ENCODE data around the gene TSC22D3.
"Not testable (repeated sequence)": the region's sequence is repeated elsewhere in the genome, so short reads cannot be mapped to it uniquely, and the experiment has no call there.

The TSC22D3 gene

DNA sequence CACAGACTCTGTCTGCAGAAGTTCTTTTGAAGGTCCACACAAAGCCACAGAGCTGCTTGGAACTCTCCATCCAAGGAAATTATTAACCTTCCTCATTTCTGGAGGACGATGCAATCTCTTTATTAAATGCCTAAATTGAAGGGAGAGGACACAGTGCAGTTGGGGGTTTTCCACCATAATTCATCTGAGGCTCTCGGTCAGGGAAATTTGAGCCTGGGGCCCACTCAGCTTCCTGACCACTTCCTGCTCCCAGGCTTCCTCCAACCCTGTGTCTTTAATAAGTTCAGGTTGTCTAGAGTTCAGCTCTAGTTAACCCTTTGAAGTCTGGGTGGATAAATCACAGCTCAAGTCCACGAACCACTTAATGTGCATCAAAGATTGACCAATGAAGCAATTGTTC is 88.8 kb downstream of the TSC22D3 start:
- peaks cover 100% of the 10 kb centered on the region for H3K27me3 ChIP-seq
- H3K4me2 ChIP-seq, result peak overlapping the region; percentile 42
- no peak for TF ChIP-seq Cebpa-rat (IDR thresholded peaks at IDR 0.05)
- H3K36me3 ChIP-seq, result no peaks in the 10 kb centered on the region
- H3K9me3 ChIP-seq, result no peaks in the 10 kb centered on the region
- no peak overlapping the region for H3K27ac ChIP-seq
- no peak overlapping the region for H3K9ac ChIP-seq
- peaks cover 32% of the 10 kb centered on the region for H3K4me1 ChIP-seq
- H4K20me1 ChIP-seq, result no peaks in the 10 kb centered on the region; the same call in 1 of the 2 replicates
- H3K4me3 ChIP-seq, result no peak overlapping the region

DNA sequence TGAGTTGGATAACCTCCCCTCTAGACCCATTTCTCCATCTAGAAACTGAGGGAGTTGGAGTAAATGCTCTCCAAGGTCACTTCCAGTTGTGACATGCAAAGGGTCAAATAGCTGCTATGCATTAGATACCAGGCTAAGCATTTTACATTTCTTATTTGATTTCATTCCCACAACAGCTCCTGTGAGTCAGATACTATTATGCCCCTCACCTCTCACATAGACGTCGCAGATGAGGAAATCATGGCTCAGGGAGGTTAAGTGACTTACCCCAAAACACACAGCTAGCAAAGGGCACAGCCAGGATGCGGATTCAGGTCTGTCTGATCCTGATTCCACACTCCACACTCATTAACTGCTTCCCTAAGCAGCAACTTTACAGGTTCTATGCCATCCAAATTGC is 89.6 kb downstream of the TSC22D3 start:
- H3K36me3 ChIP-seq, result no peaks in the 10 kb centered on the region
- H3K4me2 ChIP-seq, result peak overlapping the region; percentile 42; the same call in 1 of the 2 replicates
- no peaks in the 10 kb centered on the region; the same call in 1 of the 2 replicates for H4K20me1 ChIP-seq
- peaks cover 32% of the 10 kb centered on the region for H3K4me1 ChIP-seq
- H3K27me3 ChIP-seq, result peaks cover 100% of the 10 kb centered on the region
- no peaks in the 10 kb centered on the region for H3K9me3 ChIP-seq
- no peak overlapping the region for H3K9ac ChIP-seq
- no peak overlapping the region for H3K27ac ChIP-seq
- no peak overlapping the region for H3K4me3 ChIP-seq
- no peak for TF ChIP-seq Cebpa-rat (IDR thresholded peaks at IDR 0.05)

DNA sequence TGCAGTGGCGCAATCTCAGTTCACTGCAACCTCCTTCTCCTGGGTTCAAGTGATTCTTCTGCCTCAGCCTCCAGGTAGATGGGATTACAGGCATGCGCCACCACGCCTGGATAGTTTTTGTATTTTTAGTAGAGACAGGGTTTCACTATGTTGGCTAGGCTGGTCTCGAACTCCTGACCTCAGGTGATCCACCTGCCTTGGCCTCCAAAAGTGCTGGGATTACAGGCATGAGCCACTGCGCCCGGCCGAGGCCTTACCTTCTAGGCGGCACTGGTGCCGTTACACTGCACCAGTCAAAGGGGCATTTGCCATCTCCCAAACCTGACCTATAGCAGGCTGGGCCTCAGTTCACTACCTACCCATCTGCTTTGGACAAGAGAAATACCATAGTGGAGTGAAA is 90.0 kb downstream of the TSC22D3 start:
- not testable (repeated sequence) for H4K20me1 ChIP-seq, H3K9me3 ChIP-seq, H3K36me3 ChIP-seq, H3K4me3 ChIP-seq, H3K9ac ChIP-seq, H3K27ac ChIP-seq
- Histone ChIP-seq H3K27me3 (peaks cover 100% of the 10 kb centered on the region), H3K4me1 (peaks cover 32% of the 10 kb centered on the region), H3K4me2 (peak overlapping the region; percentile 48; the same call in 1 of the 2 replicates)

DNA sequence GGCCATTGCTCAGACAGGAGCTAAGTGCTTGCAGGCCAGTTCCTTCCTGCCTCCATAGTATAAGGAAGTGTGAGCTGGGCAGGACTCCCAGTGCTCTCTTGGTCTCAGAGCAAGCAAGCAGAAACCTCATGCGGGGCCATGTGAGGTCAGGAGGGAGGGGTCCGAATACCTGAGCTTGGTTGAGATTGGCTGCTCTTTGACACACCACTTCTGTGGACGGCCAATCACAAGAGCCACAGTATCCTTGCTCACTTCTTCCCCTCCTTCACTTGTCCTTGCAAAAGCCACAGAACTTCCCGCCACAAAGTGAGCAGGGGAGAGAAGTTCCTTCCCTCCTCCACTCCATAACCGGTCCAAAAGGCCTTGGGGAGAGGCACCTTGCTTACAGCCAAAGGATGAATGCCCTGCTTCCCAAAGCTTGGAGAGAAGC is 90.6 kb downstream of the TSC22D3 start:
- Histone ChIP-seq H3K27me3 (peaks cover 100% of the 10 kb centered on the region), H3K4me2 (peak overlapping the region; percentile 48), H4K20me1 (no peaks in the 10 kb centered on the region; the same call in 1 of the 2 replicates), H3K9me3 (no peaks in the 10 kb centered on the region), H3K36me3 (no peaks in the 10 kb centered on the region), H3K9ac (no peak overlapping the region), H3K4me3 (no peak overlapping the region), H3K27ac (no peak overlapping the region), H3K4me1 (peaks cover 32% of the 10 kb centered on the region)
- TF ChIP-seq Cebpa-rat (IDR thresholded peaks at IDR 0.05), result no peak

DNA sequence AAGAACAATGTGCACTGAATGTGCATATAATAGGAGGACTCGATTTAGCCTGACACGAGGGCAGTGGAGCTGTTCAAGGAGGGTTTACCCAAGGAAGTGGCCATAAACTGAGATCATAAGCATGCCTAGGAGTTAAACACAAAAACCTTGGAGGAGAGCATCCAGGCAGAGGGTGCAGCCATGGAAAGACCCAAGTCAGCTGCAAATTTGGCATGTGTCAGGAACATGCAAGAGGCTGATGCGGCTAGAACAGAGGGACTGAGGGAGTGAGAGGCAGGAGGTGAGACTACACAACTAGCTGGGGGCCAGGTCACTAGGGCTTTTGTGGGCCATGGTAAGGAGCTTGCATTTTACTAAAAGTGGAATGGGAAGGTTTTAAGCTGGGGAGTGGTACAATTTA is 91.7 kb downstream of the TSC22D3 start:
- H3K9me3 ChIP-seq, result no peaks in the 10 kb centered on the region
- no peak overlapping the region for H3K4me3 ChIP-seq
- no peaks in the 10 kb centered on the region for H3K36me3 ChIP-seq
- no peak overlapping the region for H3K9ac ChIP-seq
- peaks cover 40% of the 10 kb centered on the region for H3K4me1 ChIP-seq
- no peak overlapping the region for H3K27ac ChIP-seq
- 0 out of 2 replicates have a peak overlapping the region, but pooled peaks have one; percentile 48 for H3K4me2 ChIP-seq
- no peaks in the 10 kb centered on the region; the same call in 1 of the 2 replicates for H4K20me1 ChIP-seq
- TF ChIP-seq Cebpa-rat (IDR thresholded peaks at IDR 0.05), result no peak
- peaks cover 100% of the 10 kb centered on the region for H3K27me3 ChIP-seq

DNA sequence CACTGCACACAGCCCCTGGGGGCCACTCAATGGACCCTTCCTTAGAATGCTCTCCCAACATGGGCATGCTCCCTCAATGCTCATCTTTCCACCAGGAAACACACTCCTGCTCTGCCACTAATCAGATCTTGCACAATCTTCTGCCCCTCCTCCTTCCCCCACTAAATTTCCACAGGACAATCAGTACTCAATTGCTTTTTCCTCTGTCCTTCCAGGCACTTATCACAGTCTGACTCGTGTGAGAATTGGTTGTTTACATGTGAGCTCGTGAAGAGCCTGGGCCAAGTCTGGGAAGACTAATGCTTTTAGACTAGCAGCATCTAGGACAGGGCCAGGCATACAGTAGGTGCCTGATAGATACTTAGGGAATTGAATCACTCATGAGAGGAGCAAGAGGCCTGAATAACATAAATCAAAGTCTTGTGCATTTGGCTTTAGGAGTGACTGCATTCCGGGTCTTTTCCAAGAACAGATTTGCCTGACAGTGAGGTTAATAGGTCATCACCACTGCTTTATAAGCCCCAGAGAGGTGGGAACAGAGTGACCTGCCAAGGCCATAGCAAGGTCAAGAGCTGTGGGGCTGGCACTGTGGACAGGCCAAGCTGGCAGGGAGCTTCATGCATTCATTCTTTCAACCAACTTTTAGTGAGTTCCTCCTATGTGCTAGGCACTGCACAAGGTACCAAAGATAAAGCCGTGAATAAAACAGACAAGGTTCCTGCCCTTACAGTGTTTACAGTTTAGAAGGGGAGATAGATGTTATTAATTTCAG is 92.3 kb downstream of the TSC22D3 start:
- Histone ChIP-seq H3K36me3 (no peaks in the 10 kb centered on the region), H3K9ac (no peak overlapping the region), H3K9me3 (no peaks in the 10 kb centered on the region), H3K27ac (no peak overlapping the region), H3K27me3 (peaks cover 100% of the 10 kb centered on the region), H3K4me3 (no peak overlapping the region), H3K4me2 (no peak overlapping the region), H3K4me1 (peaks cover 47% of the 10 kb centered on the region), H4K20me1 (no peaks in the 10 kb centered on the region; the same call in 1 of the 2 replicates)
- TF ChIP-seq Cebpa-rat (IDR thresholded peaks at IDR 0.05), result no peak

DNA sequence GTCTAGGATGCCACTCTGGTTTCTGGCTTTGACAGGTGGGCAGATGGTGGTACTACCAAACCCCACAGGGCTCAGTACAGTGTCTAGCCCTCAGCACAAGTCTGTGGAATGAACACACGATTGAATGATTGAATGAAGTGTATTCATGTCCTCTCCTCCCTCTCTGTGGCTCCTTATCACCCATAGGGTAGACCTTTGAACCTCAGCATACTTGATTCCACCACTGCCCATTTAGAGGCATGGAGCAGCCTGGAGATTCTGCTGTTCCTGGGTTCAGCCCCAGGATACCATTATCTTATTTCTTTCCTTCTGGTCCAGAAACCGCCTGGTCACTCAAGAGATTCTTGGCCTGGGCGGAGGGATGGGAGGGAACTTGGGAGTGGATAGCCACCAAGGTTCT is 93.3 kb downstream of the TSC22D3 start:
- peaks cover 100% of the 10 kb centered on the region for H3K27me3 ChIP-seq
- no peaks in the 10 kb centered on the region; the same call in 1 of the 2 replicates for H4K20me1 ChIP-seq
- no peak overlapping the region for H3K4me3 ChIP-seq
- H3K27ac ChIP-seq, result no peak overlapping the region
- peaks cover 57% of the 10 kb centered on the region for H3K4me1 ChIP-seq
- TF ChIP-seq Cebpa-rat (IDR thresholded peaks at IDR 0.05), result no peak
- no peaks in the 10 kb centered on the region for H3K36me3 ChIP-seq
- no peak overlapping the region for H3K9ac ChIP-seq
- no peaks in the 10 kb centered on the region for H3K9me3 ChIP-seq
- no peak overlapping the region for H3K4me2 ChIP-seq

DNA sequence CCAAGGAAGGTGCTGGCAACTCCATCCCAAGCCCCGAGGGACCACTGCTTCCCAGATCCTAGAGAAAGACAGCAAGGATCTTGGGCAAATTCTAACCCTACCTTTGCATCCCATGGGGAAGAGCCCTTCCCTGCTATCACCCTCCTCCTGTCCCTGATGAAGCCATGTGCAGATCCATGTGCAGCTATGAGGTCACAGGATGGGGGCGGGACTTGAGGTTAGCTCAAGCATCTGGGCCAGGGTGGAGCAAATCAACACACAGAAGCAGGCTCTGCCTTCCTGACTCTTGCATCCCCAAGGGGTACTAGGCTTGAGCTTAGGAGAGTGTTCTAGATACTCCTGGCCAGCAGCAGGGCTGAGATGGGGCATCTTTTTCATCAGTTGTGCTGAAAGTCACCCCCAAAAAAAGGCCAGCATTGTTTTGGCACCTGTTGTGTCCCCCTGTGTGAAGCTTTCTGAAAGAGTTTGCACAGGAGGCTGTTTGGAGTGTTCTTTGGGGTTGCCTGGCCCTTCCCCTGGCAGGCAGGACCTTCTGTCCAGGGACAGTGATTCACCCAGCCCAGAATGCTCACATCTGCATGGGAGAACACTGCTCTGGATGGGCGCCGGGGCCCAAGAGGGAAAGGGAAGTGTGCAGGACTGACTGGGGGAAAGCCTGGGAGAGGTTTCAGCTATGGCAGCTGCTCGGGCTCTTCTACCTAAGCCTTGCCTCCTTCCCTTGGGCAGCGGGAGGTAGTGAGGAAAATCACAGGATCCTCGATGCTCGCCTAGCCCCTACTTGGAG is 96.4 kb downstream of the TSC22D3 start:
- no peak for TF ChIP-seq Cebpa-rat (IDR thresholded peaks at IDR 0.05)
- H3K9ac ChIP-seq, result no peak overlapping the region
- peaks cover 100% of the 10 kb centered on the region for H3K27me3 ChIP-seq
- H3K4me1 ChIP-seq, result peaks cover 58% of the 10 kb centered on the region
- H3K36me3 ChIP-seq, result no peaks in the 10 kb centered on the region
- no peak overlapping the region for H3K4me3 ChIP-seq
- no peak overlapping the region for H3K27ac ChIP-seq
- peaks cover 26% of the 10 kb centered on the region for H4K20me1 ChIP-seq
- no peaks in the 10 kb centered on the region for H3K9me3 ChIP-seq
- H3K4me2 ChIP-seq, result peak overlapping the region; percentile 48

DNA sequence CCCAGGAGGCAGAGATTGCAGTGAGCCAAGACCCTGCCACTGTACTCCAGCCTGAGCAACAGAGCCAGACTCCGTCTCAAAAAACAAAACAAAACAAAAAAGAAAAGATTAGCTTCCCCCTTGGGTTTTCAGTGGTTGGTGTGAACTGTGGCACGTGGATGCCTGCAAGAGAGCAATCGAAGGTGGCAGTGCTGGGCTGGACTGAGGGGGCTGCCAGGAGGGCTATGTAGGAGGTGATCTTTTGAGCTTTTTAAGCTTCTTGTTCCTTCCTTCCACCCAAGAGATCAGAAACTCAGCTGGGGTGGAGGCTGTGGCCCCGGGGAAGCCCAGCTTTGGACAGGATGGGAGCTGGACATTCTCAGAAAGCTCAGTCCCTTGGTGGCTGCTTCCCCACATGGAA is 97.7 kb downstream of the TSC22D3 start:
- H3K27ac ChIP-seq, result no peak overlapping the region
- H3K36me3 ChIP-seq, result no peaks in the 10 kb centered on the region
- peaks cover 37% of the 10 kb centered on the region for H4K20me1 ChIP-seq
- peaks cover 99% of the 10 kb centered on the region for H3K27me3 ChIP-seq
- no peak overlapping the region for H3K4me3 ChIP-seq
- no peaks in the 10 kb centered on the region for H3K9me3 ChIP-seq
- no peak overlapping the region for H3K9ac ChIP-seq
- peak overlapping the region; percentile 48; the same call in 1 of the 2 replicates for H3K4me2 ChIP-seq
- no peak for TF ChIP-seq Cebpa-rat (IDR thresholded peaks at IDR 0.05)
- H3K4me1 ChIP-seq, result peaks cover 67% of the 10 kb centered on the region

DNA sequence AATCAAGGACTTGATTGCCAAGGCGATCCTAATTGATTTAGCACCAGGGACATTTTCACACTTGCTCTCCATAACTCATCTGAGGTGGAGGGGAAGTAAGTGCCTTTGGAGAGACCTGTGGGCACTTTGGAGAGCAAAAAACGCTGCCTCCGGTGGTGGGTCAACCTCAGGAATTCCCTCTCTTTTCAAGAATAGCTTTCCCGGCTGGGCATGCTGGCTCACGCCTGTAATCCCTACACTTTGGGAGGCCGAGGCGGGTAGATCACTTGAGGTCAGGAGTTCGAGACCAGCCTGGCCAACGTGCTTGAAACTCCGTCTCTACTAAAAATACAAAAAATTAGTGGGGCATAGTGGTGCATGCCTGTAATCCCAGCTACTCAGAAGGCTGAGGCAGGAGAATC is 98.1 kb downstream of the TSC22D3 start:
- Histone ChIP-seq H3K4me1 (peaks cover 71% of the 10 kb centered on the region), H3K27ac (no peak overlapping the region), H3K9ac (no peak overlapping the region), H3K4me3 (no peak overlapping the region), H3K9me3 (no peaks in the 10 kb centered on the region), H3K27me3 (peaks cover 98% of the 10 kb centered on the region), H3K36me3 (no peaks in the 10 kb centered on the region), H4K20me1 (peaks cover 41% of the 10 kb centered on the region), H3K4me2 (peak overlapping the region; percentile 48; the same call in 1 of the 2 replicates)
- TF ChIP-seq Cebpa-rat (IDR thresholded peaks at IDR 0.05), result no peak
